Duodenal mucosa (tissue), 2 donors: ENCODE results near the gene MSH2.
"Not testable (repeated sequence)": the region's sequence is repeated elsewhere in the genome, so short reads cannot be mapped to it uniquely, and the experiment has no call there.

ENCODE experiments used
- H3K27ac ChIP-seq: one replicate; pipeline ENCODE4 v1.7.0; 2013; ENCODE audit warnings: low read depth, low read length
- H3K27me3 ChIP-seq, 2 donors: one replicate each; pipeline ENCODE4 v1.7.0; 2013; ENCODE audit warnings: low read length in 2 of 2, control low read depth in 1 of 2; ENCODE audit not compliant: insufficient read depth in 2 of 2, control insufficient read depth in 1 of 2
- H3K36me3 ChIP-seq, 2 donors: one replicate each; pipeline ENCODE4 v1.7.0; 2013; ENCODE audit warnings: low read length in 2 of 2, control low read depth in 1 of 2; ENCODE audit not compliant: insufficient read depth in 2 of 2, control insufficient read depth in 1 of 2
- H3K4me1 ChIP-seq, 2 donors: one replicate each; pipeline ENCODE4 v1.7.0; 2013; ENCODE audit warnings: low read length in 2 of 2, control low read depth in 1 of 2; ENCODE audit not compliant: insufficient read depth in 2 of 2, control insufficient read depth in 1 of 2
- H3K4me3 ChIP-seq, 2 donors: one replicate each; pipeline ENCODE4 v1.7.0; 2013; ENCODE audit warnings: low read length in 2 of 2, low read depth in 1 of 2
- H3K9ac ChIP-seq, 2 donors: one replicate each; pipeline ENCODE4 v1.7.0; 2013; ENCODE audit warnings: low read length in 2 of 2, low read depth in 1 of 2
- H3K9me3 ChIP-seq, 2 donors: one replicate each; pipeline ENCODE4 v1.7.0; 2013; ENCODE audit warnings: low read length in 2 of 2, control low read depth in 1 of 2; ENCODE audit not compliant: control insufficient read depth in 1 of 2

The MSH2 gene

GRCh38 chr2:47488870-47489584 is 86.1 kb downstream of the MSH2 start:
- Histone ChIP-seq H3K36me3 (no peaks in the 10 kb centered on the region), H3K27me3 (no peaks in the 10 kb centered on the region), H3K27ac (no peak overlapping the region), H3K4me3 (no peak overlapping the region), H3K9ac (no peak overlapping the region), H3K9me3 (no peaks in the 10 kb centered on the region), H3K4me1 (peaks cover 4 to 19% of the 10 kb centered on the region in 2 donors)

- no peaks in the 10 kb centered on the region for H3K27me3 ChIP-seq
- no peaks in the 10 kb centered on the region for H3K36me3 ChIP-seq
- no peak overlapping the region for H3K4me3 ChIP-seq
- no peaks in the 10 kb centered on the region for H3K9me3 ChIP-seq
- no peak overlapping the region for H3K9ac ChIP-seq
- H3K27ac ChIP-seq: no peak overlapping the region
- peaks cover 4 to 19% of the 10 kb centered on the region in 2 donors for H3K4me1 ChIP-seq
Measured at GRCh38 chr2:47490406-47490805, 87.5 kb downstream of the MSH2 start.

- Histone ChIP-seq H3K9me3 (no peaks in the 10 kb centered on the region), H3K27me3 (no peaks in the 10 kb centered on the region), H3K4me1 (peaks cover 0 to 4% of the 10 kb centered on the region in 2 donors), H3K36me3 (no peaks in the 10 kb centered on the region), H3K9ac (no peak overlapping the region), H3K4me3 (no peak overlapping the region), H3K27ac (no peak overlapping the region)
Measured at GRCh38 chr2:47493317-47494035, 90.5 kb downstream of the MSH2 start.

- H3K4me1 ChIP-seq: no peaks in the 10 kb centered on the region
- no peak overlapping the region for H3K27ac ChIP-seq
Measured at GRCh38 chr2:47494267-47495130, 91.5 kb downstream of the MSH2 start.

GRCh38 chr2:47497843-47498460 is 95.0 kb downstream of the MSH2 start:
- H3K9me3 ChIP-seq: peaks cover 15 to 16% of the 10 kb centered on the region in 2 donors
- no peak overlapping the region for H3K4me3 ChIP-seq
- H3K4me1 ChIP-seq: no peaks in the 10 kb centered on the region
- no peaks in the 10 kb centered on the region for H3K27me3 ChIP-seq
- H3K27ac ChIP-seq: no peak overlapping the region
- H3K9ac ChIP-seq: no peak overlapping the region
- H3K36me3 ChIP-seq: peaks cover 0 to 3% of the 10 kb centered on the region in 2 donors

More at GRCh38 chr2:47494267-47495130, 91.5 kb downstream of the MSH2 start:
- Histone ChIP-seq H3K9ac (no peak overlapping the region), H3K9me3 (peaks cover 6% of the 10 kb centered on the region in 2 donors), H3K27me3 (no peaks in the 10 kb centered on the region), H3K4me3 (no peak overlapping the region), H3K36me3 (no peaks in the 10 kb centered on the region)

- Histone ChIP-seq H3K4me3 (no peak overlapping the region), H3K27me3 (no peaks in the 10 kb centered on the region), H3K27ac (no peak overlapping the region), H3K36me3 (peaks cover 0 to 3% of the 10 kb centered on the region in 2 donors), H3K9me3 (peaks cover 15 to 16% of the 10 kb centered on the region in 2 donors), H3K9ac (no peak overlapping the region), H3K4me1 (no peaks in the 10 kb centered on the region)
Measured at GRCh38 chr2:47499093-47499492, 96.1 kb downstream of the MSH2 start.

- no peak overlapping the region for H3K4me3 ChIP-seq
Measured at GRCh38 chr2:47499621-47500309, 96.8 kb downstream of the MSH2 start.

GRCh38 chr2:47501374-47502200 is 98.6 kb downstream of the MSH2 start:
- Histone ChIP-seq H3K4me3 (no peak overlapping the region), H3K27ac (no peak overlapping the region), H3K4me1 (no peaks in the 10 kb centered on the region), H3K27me3 (no peaks in the 10 kb centered on the region), H3K36me3 (peaks cover 0 to 3% of the 10 kb centered on the region in 2 donors), H3K9me3 (peaks cover 19 to 24% of the 10 kb centered on the region in 2 donors), H3K9ac (no peak overlapping the region)

More at GRCh38 chr2:47499621-47500309, 96.8 kb downstream of the MSH2 start:
- Histone ChIP-seq H3K4me1 (no peaks in the 10 kb centered on the region), H3K9me3 (peaks cover 16 to 18% of the 10 kb centered on the region in 2 donors), H3K9ac (no peak overlapping the region), H3K27ac (no peak overlapping the region), H3K27me3 (no peaks in the 10 kb centered on the region), H3K36me3 (peaks cover 0 to 3% of the 10 kb centered on the region in 2 donors)

GRCh38 chr2:47502498-47502897 is 99.5 kb downstream of the MSH2 start:
- not testable (repeated sequence) for H3K27me3 ChIP-seq, H3K9ac ChIP-seq, H3K36me3 ChIP-seq, H3K4me1 ChIP-seq, H3K4me3 ChIP-seq, H3K27ac ChIP-seq
- peaks cover 19 to 24% of the 10 kb centered on the region in 2 donors for H3K9me3 ChIP-seq
